HK-2 (cell line): ENCODE data around the gene PBX3.

ENCODE experiments used
- DNase-seq: peaks from one replicate; pipeline ENCODE4 v3.0.0-alpha.2; 2018; ENCODE audit not compliant: unreplicated experiment

Gene PBX3

DNA sequence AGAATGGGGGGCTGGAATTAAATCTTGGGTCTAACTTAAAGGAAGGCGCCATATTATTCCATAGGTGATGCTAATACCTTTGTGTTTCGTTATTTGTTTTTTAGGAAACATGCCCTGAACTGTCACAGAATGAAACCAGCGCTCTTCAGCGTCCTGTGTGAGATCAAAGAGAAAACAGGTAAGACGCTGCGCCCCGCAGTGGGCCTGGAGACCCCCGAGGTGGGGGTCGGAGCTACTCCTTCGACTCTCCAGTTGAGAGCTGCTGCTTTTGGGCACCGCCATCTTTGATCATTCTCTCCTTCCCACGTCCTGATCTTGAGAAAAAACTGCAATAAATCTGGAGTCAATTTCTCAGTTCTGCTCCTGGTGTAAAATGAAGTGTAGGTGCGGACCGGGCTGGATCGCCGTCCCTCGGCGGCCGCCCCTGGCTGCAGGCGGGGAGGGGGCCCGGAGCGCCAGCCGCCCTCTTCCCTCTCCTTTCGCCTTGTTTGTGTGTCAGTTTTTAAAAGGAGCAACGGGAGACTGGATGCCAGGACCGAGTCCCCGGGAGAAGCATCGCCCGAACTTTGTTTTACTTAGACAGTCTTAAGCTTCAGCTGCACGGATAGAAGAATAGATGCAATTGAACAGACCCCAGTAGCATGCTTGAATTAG is 1.4 kb downstream of the PBX3 start:
- no peak for DNase-seq

GRCh38 chr9:125749287-125749935 is 2.2 kb downstream of the PBX3 start:
- no peak for DNase-seq

DNA sequence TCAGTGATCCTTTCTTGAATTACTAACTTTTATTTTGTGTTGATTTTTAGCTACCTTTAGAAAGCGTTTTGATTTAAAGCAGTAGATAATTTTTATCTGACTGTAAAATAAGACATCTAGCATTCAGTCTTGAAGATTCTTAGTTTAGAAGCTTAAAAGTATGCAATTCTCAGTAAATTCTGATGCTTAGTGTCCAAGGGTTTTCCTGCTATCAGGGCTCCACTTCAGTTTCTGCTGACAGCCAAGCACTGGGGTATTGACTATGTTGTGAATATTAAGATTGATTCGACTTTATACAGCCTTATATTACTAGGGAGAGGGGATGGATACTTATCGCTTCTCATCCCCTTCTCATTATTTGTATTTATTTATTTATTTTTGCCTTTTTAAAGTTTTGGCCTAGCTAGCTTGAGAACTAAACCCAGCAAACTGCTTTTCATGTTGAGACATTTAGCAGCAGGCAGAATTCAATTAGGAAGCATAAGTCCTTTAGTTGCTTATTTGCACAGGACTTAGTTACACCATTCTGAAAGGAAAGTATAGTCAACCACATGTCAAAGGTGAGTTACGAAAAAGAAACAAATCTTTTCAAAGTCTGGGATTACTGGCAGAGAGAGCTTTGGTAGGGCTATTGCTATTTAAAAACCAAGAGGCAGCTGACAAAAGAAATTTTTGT is 2.9 kb downstream of the PBX3 start:
- no peak for DNase-seq

DNA sequence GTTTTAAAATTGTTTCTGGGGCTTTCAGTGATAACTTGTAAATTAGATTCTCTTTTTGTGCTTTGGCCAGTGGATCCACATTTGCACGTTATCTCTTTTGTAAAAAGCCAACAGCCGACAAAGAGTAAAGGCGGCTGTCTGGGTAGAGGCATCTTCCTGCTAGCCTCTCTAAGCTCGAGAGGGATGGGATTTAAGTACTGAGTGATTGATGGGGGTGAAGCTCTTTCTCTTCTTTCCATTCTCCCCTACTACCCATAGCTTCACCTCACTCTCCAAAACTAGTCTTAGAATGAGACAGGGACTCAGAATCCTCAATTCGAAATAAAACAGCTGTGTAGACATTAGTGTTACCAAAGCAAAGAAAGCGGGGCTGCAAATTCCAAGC is 3.4 kb downstream of the PBX3 start:
- DNase-seq: no peak

- no peak for DNase-seq
Measured at GRCh38 chr9:125752070-125752628, 5.0 kb downstream of the PBX3 start.

GRCh38 chr9:125754096-125754495 is 6.9 kb downstream of the PBX3 start:
- no peak for DNase-seq

- no peak for DNase-seq
Measured at GRCh38 chr9:125755340-125755739, 8.2 kb downstream of the PBX3 start.

DNA sequence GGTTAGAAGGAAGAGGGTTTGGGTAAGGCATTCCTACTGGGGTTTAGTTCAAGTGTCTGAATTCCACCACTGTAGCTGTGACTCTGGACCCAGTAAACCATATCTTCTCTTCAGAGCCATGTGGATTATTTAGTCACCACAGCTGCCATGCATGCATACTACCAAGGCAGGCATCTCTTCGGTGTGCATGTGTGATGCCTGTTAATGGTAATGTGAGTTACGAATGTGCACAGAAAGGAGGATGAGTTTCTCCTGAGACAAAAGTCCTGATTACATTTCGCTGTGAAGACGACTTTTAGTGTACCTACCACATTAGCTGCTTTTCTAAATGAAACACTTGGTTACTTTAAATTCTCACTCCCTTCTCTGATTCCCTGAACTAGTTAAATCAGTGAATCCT is 9.3 kb downstream of the PBX3 start:
- no peak for DNase-seq

DNA sequence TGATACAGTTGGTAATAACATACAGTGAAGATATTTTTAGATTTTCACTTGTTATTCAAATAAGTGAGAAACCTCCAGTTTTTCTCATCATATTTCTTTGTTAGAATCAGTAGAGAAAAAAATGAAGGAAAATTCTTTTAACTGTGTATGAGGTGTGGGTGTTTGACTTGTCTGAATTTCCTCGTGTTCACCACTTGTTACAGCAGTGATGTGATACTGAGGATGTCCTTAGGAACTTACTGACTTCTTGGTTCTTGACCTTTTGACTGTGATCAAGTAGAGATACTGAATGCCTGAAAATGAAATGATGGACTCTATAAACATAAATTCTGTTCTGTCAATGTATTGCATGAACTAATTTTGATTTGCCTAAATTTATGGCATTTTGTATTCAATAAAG is 10.7 kb downstream of the PBX3 start:
- no peak for DNase-seq

DNA sequence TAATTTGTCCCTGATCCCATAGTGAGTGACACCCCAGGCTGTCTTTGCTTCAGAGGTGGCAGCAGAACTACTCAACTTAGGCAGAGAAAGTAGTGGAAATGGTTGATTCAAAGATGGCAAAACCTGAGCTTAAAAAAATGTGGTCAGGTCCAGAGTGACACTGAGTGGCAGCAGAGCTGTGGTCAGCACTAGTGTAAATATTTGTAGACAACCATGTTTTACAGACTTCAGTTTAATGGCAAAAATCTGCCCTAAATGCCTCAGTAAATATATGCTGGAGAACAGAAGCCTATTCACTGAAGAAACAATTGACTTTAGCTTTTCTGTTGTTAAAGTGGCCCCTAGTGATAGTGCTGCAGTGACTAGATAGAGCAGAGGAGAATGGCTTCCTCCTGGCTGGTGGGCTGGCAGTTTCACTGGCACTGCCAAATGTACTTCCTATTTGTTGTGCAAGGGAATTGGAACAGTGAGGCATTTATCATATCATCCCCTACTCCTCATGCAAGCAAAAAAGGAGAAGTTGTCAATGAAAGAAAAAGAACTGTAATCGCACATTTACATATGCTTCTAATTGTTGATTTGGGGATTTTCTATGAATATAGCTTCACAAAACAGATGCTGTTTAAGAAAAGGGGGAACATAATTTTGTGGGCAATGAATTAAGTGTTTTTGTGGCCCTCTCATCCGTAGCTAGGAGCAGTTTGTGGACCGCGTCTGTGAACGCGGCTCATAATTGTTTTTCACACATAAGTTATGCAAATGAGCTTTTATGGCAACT is 12.0 kb downstream of the PBX3 start:
- DNase-seq: no peak

DNA sequence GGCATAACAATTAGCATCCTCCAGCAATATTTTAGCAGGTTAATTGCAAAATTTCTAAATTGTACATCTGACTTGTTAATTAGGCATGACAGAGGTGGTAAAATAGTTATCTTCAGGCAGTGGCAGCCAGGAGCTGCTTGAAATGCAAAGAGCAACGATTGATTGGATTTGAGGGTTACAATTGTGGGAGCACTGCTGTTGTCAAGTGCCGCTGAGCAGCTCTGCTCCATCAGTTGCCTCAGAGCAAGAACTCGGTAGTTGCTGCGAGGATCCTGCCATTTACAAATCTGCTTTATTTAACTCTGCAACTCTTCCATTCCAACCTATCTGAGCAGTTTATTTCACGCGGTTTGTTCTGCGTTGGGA is 12.6 kb downstream of the PBX3 start:
- DNase-seq: no peak

DNA sequence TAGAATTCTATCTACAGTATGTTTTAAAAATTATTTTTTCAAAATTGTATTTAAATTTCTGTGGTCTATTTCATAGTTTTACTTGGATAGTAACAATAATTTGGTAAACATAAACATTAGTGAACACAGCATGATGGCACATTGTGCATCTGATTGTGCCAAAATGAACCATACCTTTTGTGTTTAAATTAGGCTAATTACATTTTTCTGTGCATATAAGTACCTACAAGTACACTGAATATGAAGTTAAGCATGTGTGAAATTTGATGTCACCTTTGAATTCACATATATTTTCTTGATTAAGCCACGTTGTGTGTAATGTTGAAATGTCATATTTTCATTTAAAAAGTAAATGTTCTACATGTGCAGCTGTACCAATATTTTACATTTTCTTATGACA is 13.4 kb downstream of the PBX3 start:
- DNase-seq: no peak

- no peak for DNase-seq
Measured at GRCh38 chr9:125761676-125762450, 14.7 kb downstream of the PBX3 start.

DNA sequence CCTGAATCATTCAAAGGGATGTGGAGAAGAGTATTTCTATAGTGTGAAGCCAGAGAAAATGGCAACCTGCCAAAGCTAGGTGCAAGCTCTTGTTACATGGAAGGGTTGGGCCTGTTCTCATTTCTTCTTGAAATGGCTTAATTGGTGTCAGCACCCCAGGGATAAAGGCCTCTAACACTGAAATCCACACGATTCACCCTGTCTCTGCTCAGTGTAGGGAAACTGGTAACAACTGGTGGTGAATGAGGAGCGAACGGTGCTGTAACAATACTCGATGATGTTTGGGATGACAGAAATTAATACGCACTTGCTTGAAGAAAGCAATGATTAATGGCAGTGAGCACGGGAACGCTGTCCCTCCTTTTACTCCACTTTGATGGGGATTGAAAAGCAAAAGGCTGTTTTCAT is 16.2 kb downstream of the PBX3 start:
- no peak for DNase-seq

- no peak for DNase-seq
Measured at GRCh38 chr9:125764198-125764597, 17.0 kb downstream of the PBX3 start.

- no peak for DNase-seq
Measured at GRCh38 chr9:125766468-125767221, 19.5 kb downstream of the PBX3 start.

GRCh38 chr9:125767349-125767748 is 20.2 kb downstream of the PBX3 start:
- DNase-seq: no peak

DNA sequence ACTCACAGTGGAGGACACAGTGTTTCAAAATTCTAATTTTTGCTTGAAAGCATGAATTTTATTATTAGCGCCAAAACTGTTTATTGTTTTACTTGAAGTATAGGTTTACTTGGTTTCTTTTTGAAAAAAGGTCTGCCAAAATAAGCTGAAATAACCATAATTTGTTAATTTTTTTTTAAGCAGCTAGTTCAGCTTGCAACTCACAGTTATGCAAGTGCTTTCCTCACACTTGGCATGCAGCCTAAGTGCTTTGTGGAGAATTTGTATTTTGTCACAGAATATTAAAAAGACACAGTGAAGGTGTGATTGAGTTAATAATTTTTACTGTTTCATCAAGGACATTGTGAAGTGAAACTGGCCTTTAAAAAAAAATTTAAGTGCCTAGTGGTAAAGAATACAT is 21.6 kb downstream of the PBX3 start:
- no peak for DNase-seq

GRCh38 chr9:125771037-125771436 is 23.9 kb downstream of the PBX3 start:
- no peak for DNase-seq

DNA sequence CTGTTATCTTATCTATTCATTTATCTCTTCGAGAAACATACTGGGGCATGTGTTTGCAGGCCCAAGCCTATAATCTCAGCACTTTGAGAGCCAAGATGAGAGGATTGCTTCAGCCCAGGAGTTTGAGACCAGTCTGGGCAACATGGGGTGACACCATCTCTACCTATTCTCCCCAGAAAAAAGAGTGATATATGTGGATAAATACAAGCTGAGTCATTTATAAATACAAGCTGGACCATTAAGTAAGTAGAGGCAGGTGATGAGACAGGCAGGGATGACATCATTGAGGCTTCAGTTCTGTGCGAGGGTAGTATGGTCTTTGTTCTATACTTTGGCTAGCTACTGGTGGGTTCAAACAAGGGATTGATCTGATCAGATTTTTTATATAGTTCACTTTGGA is 25.6 kb downstream of the PBX3 start:
- DNase-seq: no peak

- no peak for DNase-seq
Measured at GRCh38 chr9:125774106-125774505, 26.9 kb downstream of the PBX3 start.
